ENCODE results near the gene TMEM30A.

TMEM30A gene

GRCh38 chr6:75291331-75291730, 6.7 kb upstream of the TMEM30A start:
- no peak for DNase-seq

DNA sequence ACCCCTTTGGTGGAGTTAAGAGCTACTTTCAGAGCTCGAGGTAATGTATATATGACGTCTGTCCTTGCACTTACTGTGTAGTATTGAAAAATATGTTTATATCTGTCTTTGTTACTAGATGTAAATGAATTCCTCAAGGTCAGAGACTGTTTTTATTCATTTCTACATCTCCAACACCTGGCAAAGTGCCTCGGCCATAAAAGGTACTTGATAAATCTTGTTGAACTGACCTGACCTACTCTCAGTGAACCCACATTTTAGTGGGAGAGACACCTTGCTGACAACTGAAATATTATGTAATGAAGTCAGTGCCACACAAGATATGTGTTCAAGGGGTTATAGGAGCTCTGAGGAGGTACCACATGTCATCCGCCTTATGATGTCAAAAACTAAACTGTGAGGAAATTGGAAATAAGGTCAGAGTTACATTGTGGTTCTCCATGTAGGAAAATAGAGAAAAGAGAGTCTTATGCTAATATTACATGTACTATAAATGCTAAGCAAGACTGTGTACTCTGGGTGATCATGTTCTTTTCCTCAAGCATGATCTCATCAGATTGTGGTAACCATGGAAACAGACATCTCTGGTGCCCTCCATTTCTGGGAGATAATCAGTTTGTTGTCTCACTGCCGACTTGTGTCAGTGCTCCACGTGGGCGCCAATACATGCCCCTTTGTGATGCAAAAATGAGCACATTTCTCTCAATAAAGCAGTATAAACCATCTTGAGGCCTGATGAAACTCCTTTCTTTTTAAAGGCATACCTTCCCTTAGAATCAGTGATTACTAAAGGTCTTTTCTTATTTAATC, 5.7 kb upstream of the TMEM30A start:
- no peak for DNase-seq

DNA sequence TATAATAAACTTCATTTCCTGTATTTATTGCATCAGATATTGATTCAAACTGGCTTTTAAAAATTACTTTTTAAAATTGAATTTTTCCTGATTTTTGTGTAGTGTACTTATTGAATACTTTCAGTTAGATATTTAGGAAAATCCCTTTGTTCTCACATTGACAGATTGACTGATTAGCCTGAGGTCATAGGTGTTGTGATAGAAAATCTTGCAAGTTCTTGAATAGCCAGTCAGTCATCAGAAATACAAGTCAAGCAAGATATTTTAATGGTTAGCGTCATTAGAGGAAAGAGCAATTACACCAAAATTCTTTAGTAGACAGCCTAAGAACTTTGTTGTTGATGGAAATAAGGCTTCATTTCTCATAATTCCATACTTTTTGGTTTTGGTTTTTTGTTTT, 3.4 kb upstream of the TMEM30A start:
- no peak for DNase-seq

GRCh38 chr6:75287424-75287823, 2.8 kb upstream of the TMEM30A start:
- no peak for DNase-seq

DNA sequence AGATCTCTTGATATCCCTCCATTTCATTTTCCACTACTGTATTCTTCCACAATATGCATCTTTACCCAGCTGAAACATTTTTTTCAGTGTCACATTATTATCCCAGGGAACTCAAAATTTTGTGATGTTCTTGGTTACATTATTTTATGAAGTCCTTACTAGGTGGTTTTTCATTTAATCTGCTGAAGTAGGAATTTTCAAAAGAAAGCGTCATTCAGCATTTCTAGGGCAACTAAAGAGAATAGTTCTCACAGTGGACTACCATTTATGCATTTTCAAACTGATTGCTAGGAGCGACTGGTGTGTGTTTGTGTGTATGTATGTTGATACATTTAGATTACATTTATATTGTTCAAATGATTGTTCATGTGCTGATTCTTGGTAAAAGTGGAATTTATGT, 2.4 kb upstream of the TMEM30A start:
- DNase-seq = no peak

DNA sequence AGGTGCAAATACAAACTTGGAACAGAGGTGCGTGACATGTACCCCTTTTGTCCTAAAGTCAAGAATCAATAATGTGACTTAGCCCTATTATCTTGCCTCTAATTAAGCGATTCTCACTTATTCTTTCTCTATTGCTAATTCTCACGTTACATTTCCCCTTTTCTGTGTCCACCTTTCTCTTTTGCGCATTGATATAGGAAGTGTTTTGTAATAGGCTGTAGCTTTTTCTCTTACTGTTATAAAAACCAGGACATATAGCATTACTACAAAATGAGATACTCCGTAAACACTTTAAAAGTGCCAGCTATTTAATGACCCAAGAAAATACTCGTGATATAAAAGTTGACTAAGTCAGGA, 669 bp upstream of the TMEM30A start:
- no peak for DNase-seq

GRCh38 chr6:75283907-75284631, 523 bp downstream of the TMEM30A start:
- no peak for DNase-seq

DNA sequence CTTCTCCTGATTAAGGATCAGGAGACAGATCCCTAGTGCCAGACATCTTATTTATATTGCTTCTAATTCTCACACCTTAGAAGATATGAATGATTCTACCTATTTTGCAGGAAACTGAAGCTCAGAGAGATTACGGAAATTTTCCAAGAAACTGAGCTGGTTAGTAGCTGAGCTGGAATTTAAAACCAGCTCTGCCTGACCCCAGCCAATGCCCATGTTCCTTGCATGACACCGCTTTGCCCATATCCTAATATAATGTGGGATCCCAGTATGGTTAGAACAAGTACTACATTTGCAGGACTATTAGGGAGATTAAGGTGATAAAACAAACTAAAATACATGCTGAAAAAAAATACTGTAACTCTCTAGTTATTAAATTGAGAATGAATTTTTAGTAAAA, 1.9 kb downstream of the TMEM30A start:
- no peak for DNase-seq

DNA sequence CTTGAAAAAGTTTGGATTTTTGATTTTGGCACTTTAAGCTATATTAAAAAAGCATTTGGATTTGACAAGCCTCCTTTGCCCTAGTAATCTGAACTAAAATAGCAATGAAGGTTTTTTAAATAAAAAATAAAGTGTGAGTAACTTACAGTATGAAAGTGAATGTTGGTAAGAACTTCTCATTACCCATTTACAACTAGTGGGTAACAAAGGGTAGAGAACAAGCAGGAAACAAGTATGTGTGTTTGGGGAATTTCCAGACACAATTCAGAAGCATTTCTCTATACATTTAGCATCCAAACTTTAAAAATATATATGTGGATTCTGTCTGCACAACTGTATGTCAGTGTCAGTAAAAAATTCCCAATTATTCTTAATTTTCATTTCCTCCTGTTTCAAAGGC, 2.9 kb downstream of the TMEM30A start:
- DNase-seq = no peak

GRCh38 chr6:75280131-75280855, 4.3 kb downstream of the TMEM30A start:
- no peak for DNase-seq

- no peak for DNase-seq
These were observed 5.2 kb downstream of the TMEM30A start for GRCh38 chr6:75279418-75279817.

DNA sequence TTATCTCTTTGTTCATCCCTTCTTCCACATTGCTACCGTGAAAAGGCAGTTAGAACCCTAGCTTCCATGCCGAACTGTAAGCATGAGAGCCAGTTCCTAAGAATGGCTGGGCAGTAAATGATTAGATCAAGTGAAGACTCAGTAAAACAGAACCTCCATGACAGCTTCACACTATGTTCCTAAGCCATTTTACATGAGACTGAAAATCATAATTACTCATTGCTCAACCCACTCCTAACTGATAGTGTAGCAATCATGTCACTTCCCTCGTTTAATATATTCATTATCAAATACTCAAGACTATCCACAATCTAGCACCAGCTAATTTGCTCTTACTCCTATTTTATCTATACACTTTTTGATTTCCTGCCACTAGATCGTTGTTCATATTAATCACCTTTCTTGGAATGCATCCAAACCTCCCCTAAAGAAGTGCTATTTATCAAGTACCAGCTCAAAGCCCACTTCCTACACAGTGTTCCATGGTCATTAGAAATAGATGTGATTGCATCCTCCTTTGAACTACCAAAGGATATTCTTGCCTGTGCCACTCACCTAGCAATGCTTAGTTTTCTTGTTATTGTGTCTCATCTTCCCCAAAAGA, 6.0 kb downstream of the TMEM30A start:
- no peak for DNase-seq

- no peak for DNase-seq
These were observed 9.5 kb downstream of the TMEM30A start for GRCh38 chr6:75275067-75275466.

DNA sequence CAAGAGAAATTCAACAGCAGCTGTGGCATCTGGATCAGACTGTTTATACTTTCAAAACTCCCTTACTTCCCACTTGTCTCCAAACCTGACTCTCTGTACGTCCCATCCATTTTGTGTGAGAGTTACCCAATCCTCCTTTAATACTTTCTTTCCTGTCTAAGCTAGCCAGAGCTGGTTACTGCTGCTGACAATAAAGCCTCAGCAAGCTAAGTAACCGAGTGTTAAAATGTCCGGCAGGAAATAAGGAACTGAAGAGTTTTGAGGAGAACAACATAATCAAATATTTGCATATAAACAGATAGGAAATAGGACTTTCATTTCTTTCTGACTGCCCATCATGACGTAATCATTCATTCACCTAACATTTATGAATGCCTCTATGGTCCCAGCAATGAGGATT, 11.6 kb downstream of the TMEM30A start:
- no peak for DNase-seq

DNA sequence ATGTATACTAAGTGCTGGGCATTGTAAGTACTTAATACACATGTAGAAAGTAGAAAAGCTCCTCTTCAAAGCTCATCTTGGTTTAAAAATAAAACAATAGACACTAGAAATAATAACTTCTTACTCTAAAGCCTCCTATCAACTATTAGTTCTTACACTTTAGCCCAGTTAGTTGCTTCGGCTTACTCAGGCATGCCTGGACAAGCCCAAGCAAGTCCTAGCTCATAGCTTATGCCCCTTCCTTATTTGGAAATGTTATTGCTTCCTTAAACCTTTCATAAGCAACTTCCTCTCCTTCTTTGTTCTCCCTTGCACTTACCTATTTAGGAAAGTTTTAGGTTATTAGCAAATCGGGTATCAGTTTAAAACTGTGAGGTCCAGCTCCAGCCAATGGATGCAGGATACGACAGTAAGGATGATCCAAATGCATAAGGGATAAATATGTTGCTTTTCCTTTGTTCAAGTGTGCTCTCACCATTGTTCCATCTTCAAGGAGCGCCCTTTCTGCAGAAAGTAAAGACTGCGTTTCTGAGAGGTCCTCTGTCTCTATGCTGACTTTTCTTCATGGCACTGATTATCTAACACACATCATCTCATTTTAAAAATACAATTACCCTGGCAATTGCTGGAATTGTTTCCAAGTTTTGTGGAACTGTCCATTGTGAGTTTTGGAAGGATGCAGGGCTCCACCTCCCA, 12.3 kb downstream of the TMEM30A start:
- no peak for DNase-seq

GRCh38 chr6:75268988-75269354, 15.6 kb downstream of the TMEM30A start:
- no peak for DNase-seq

DNA sequence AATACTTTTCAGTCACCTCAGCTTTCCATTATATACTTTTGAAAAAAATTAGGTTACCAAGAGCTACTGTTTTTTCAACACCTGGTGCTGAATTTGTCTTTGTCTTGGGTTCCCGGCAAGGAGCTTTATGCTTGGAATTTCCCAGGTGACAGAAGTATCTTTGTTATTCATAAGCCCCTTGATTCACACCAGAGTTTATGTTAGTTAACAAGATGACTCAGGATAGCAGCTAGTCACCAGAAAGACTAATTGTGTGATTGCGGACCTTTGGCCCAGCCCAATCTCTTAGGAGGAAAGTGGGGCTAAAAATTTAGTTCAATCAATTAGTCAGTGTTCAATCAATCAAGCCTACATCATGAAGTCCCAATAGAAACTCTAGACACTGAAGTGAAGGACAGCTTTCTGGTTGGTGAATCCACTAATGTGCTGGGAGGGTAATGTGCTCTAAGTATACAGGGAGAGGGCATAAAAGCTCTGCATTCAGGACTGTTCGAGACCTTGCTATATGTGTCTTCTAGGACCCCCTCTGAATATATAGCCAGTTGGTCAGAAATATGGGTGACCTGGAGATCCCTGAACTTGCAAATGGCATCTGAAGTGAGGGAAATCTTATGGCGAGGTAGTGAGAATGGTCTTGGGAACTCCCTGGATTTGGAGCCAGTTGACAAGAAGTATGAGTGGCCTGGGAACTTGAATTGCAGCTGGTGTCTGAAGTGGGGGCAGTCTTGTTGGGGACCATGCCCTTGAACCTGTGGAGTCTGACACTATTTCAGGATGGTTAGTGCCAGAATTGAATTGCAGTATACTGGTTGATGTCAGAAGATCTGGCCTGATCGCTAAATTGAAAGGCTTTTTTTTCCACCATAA, 16.2 kb downstream of the TMEM30A start:
- DNase-seq = no peak

DNA sequence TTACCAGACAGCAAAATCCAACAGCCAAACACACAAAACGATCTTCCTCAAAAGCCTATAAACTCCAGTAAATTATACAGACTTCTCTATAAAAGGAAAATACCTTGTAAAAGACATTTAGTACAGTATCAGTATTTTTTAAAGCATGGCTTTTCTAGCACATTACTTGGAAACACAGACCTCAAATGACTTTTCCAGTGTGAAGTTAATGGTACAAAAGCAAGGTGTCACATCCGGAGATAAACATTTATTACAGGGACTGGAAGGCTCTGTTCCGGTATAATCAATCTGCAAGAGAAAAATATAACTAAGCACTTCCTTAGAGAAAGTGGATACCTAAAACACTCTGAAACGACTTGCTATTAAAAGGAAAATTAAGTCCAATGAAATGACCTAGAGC, 17.1 kb downstream of the TMEM30A start:
- no peak for DNase-seq

- DNase-seq = no peak
These were observed 17.8 kb downstream of the TMEM30A start for GRCh38 chr6:75266716-75267291.

DNA sequence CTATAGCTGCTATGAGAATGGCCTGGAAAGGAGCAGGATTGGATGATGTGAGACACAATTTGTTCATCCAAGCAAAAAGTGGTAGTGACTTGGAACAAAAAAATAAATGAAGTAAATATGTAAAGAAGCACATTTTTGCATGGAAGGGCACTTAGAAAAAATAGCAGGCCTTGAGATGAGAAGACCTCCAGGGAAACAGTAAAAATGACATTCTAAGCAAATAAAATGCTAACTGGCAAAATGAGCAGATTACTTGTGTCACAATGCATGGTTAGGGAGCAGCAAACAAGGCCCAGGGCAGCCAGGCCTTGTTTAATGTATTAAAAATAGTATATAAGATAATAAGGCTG, 21.2 kb downstream of the TMEM30A start:
- no peak for DNase-seq

DNA sequence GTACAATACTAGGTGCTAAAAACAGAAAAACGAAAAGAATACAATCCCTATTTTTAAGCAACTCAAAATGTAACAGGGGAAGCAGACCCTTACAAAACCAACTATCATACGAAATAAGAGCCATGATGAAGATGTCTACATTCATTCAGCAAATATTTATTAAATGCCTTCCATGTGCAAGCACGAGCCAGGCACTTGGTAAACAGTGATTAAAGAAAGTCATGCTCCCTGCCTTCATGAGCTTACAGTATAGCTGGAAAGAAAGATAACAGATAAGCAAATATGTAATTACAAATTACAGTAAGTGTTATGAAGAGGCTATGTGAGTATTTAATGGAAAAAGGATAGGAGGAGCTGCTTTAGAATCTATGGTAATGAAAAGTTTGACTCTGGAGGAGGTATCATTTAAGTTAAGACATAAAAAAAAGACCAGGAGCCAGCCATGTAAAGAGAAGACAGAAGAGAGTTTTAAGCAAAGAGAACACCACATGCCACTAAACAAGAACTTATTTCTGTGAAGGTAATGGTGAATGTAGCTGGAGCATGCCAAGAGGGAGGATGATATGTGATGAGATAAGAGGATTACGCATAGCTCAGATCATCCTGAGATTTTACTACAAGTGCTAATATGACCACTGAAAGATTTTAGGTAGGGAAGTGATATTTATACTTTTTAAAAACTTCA, 21.7 kb downstream of the TMEM30A start:
- DNase-seq = no peak
